ENCODE data around the gene TIMM22.

TIMM22 gene

GRCh38 chr17:1002771-1003555, 6.0 kb downstream of the TIMM22 start:
- DNase-seq = peak; percentile 74

GRCh38 chr17:1003633-1003971, 6.7 kb downstream of the TIMM22 start:
- no peak for DNase-seq

GRCh38 chr17:1003972-1004768, 7.2 kb downstream of the TIMM22 start:
- no peak for DNase-seq

GRCh38 chr17:1004769-1005295, 7.9 kb downstream of the TIMM22 start:
- no peak for DNase-seq

GRCh38 chr17:1005361-1005946, 8.5 kb downstream of the TIMM22 start:
- DNase-seq = peak; percentile 84

- DNase-seq = no peak
Observed at GRCh38 chr17:1006054-1006453, 9.1 kb downstream of the TIMM22 start.

- DNase-seq = no peak
Observed at GRCh38 chr17:1007310-1008007, 10.5 kb downstream of the TIMM22 start.

GRCh38 chr17:1008008-1008761, 11.3 kb downstream of the TIMM22 start:
- peak; percentile 48 for DNase-seq

GRCh38 chr17:1009229-1010085, 12.5 kb downstream of the TIMM22 start:
- DNase-seq = no peak

GRCh38 chr17:1010086-1010450, 13.1 kb downstream of the TIMM22 start:
- DNase-seq = no peak

- DNase-seq = no peak
Observed at GRCh38 chr17:1010586-1010985, 13.7 kb downstream of the TIMM22 start.

- DNase-seq = no peak
Observed at GRCh38 chr17:1011138-1011537, 14.2 kb downstream of the TIMM22 start.

- DNase-seq = no peak
Observed at GRCh38 chr17:1011760-1012735, 15.1 kb downstream of the TIMM22 start.

GRCh38 chr17:1012823-1013728, 16.1 kb downstream of the TIMM22 start:
- DNase-seq = no peak

GRCh38 chr17:1013729-1014090, 16.8 kb downstream of the TIMM22 start:
- DNase-seq = no peak

GRCh38 chr17:1018547-1018946, 21.6 kb downstream of the TIMM22 start:
- DNase-seq = no peak

- DNase-seq = no peak
Observed at GRCh38 chr17:1019451-1019850, 22.5 kb downstream of the TIMM22 start.

- no peak for DNase-seq
Observed at GRCh38 chr17:1021147-1021546, 24.2 kb downstream of the TIMM22 start.
